ENCODE measurements around the gene PFKL. TPM values are rescaled to one million over a fixed set of nuclear protein-coding genes. Genes with fewer than 3 reads are reported as not detected.
"Not testable (repeated sequence)": the region's sequence is repeated elsewhere in the genome, so short reads cannot be mapped to it uniquely, and the experiment has no call there.

PFKL gene
- total RNA-seq, 2 donors from 2014 or later: 99.4 to 235 TPM

DNA sequence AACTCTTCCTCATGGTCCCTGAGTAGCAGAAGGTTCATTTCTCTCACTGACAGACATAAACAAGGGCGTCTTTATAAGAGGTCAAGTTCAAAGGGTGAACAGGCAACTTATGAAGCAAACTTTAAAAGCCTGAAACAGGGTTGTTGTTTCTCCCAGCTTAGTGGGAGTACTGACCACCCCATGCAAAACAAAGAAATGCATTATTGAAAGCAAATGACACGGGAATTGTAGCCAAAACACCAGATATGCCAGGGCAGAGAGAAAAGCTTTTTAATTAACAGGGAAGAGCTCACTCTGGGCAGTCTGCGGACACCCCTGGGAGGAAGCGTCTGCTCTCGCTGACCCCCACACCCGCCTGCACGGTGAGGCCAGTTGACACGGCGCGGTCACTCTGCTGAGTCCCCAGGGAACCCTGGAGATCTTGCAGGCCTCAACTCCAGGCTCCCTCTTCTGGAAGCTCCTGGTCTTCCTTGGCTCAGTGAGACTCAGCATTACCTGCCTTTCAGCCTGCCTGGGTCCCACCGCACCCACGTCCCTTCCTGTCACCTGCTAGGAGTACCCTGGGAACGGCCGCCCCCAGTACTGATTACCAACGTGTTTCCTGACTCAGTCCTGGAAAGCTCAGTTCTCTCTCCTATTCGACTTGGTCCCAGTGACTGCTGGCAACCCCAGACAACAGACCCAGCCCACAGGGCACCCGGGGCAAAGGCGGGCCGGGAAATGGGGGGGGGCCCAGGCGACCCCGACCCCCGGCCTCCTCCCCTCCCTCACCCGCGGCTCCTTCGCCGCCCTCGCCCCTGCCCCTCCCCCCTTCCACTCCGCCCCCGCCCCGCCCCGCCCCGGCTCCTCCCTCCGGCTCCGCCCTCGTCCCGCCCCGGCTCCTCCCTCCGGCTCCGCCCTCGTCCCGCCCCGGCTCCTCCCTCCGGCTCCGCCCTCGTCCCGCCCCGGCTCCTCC, 38.4 kb downstream of the PFKL start:
- intact Hi-C loops (cut with DNase I): no loop called here
- Histone ChIP-seq H3K9me3 (no peaks in the 10 kb centered on the region), H3K4me3 (peak overlapping the region; percentile 20 to 31), H3K4me1 (replicated peaks) (no peaks in the 10 kb centered on the region), H3K27ac (peak overlapping the region; percentile 78 to 94), H3K27me3 (replicated peaks; ENCODE audit: insufficient read depth) (no peaks in the 10 kb centered on the region), H3K36me3 (no peaks in the 10 kb centered on the region)
- DNase-seq (ENCODE audit: low spot score): peak; percentile 64
- 10% methylated on average over 24 of the region's 47 CpGs for WGBS
- TF ChIP-seq, protein P1, sequence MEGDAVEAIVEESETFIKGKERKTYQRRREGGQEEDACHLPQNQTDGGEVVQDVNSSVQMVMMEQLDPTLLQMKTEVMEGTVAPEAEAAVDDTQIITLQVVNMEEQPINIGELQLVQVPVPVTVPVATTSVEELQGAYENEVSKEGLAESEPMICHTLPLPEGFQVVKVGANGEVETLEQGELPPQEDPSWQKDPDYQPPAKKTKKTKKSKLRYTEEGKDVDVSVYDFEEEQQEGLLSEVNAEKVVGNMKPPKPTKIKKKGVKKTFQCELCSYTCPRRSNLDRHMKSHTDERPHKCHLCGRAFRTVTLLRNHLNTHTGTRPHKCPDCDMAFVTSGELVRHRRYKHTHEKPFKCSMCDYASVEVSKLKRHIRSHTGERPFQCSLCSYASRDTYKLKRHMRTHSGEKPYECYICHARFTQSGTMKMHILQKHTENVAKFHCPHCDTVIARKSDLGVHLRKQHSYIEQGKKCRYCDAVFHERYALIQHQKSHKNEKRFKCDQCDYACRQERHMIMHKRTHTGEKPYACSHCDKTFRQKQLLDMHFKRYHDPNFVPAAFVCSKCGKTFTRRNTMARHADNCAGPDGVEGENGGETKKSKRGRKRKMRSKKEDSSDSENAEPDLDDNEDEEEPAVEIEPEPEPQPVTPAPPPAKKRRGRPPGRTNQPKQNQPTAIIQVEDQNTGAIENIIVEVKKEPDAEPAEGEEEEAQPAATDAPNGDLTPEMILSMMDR (IDR thresholded peaks at IDR 0.05): peak in 2 of 4 experiments; percentile 43 to 49
- TF ChIP-seq POLR2AphosphoS5 (IDR thresholded peaks at IDR 0.05): no peak

DNA sequence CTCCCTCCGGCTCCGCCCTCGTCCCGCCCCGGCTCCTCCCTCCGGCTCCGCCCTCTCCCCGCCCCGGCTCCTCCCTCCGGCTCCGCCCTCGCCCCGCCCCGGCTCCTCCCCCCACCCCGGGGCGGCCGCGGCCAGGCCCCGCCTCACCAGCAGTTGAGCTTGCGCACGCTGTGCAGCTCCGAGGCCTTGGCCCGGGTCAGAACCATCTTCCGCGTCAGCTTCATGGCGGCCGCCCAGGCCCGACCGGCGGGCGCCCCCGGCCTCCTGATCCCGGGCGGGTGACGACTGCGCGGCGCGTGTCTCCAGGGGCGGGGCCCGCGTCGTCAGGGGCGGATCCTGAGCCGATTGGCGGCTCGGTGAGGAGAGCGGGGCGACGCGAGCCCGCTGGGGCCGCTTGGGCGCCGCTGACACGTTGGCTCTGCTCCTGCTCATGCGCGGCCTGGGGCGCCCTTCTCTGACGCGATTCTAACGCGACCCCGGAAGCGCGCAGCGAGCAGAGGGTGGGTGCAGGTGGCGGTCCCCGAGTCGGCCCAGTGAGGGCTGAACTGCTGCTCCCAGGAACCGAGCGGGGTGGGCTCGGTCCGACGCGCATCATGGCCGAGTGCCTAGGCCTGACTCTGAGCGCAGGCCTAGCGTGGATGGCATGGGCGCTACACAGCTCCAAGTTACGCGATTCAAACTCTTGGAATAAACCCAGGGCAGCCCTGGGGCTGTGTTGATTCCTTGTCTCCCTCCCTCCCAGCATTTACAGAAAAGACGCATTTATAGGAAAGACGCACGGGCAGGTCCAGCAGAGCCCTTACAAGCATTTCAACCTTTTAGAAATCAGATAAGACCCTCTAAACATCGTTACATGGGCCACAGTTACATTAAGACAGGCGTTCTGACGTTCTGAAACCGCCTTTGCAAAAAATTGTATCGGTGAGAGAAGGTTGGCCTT, 39.4 kb downstream of the PFKL start, which contains the start of gene CFAP410:
Gene CFAP410, minus strand, starts transcription at position 420 of the 940 bp plus-strand sequence. Its CDS starts 196 bp downstream, at position 224.
- Histone ChIP-seq H3K27ac (peak within 1 kb of the TSS; percentile 94 to 98), H3K4me1 (replicated peaks) (no peaks in the 10 kb centered on the region), H3K9me3 (no peaks in the 10 kb centered on the region), H3K4me3 (peak within 1 kb of the TSS; percentile 71 to 79), H3K36me3 (no peaks in the 10 kb centered on the region), H3K27me3 (replicated peaks; ENCODE audit: insufficient read depth) (no peaks in the 10 kb centered on the region)
- peak; percentile 87 for DNase-seq (ENCODE audit: low spot score)
- WGBS: under 1% methylated on average over 61 of the region's 90 CpGs
- intact Hi-C loops (cut with DNase I): no loop called here
- TF ChIP-seq, protein P1 (IDR thresholded peaks at IDR 0.05): peak in 1 of 4 experiments; percentile 10
- TF ChIP-seq POLR2A (IDR thresholded peaks at IDR 0.05) (peak; percentile 79), POLR2AphosphoS5 (IDR thresholded peaks at IDR 0.05) (peak; percentile 99)

DNA sequence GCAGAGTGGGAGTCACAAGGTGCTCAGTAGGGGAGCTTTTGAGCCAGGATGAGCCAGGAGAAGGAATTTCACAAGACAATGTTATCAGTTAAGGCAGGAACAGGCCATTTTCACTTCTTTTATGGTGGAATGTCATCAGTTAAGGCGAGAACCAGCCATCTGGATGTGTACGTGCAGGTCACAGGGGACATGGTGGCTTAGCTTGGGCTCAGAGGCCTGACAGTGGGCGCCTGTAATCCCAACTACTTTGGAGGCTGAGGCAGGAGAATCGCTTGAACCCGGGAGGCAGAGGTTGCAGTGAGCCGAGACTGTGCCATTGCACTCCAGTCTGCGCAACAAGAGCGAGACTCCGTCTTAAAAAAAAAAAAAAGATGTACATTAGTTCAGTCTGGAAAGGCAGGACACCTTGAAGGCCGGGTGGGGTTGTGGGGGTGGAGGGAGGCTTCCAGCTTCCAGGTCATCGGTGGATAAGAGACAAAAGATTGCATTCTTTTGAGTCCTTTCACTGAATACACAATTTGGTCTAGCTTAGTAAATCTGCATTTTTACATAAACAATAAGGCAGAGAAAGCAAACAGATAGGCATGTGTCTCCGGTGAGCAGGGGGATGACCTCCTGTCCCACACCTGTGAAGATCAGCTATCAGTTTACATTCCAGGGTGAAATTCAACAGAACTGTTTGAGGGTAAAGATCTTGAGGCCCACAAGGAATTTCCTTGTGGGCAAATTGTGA, 42.0 kb downstream of the PFKL start:
- H3K36me3 ChIP-seq; H3K27ac ChIP-seq; intact Hi-C loops (cut with DNase I); H3K4me3 ChIP-seq; H3K4me1 ChIP-seq (replicated peaks); H3K9me3 ChIP-seq; H3K27me3 ChIP-seq (replicated peaks; ENCODE audit: insufficient read depth); DNase-seq (ENCODE audit: low spot score): not testable (repeated sequence)
- 71% methylated on average over 12 of the region's 12 CpGs for WGBS

DNA sequence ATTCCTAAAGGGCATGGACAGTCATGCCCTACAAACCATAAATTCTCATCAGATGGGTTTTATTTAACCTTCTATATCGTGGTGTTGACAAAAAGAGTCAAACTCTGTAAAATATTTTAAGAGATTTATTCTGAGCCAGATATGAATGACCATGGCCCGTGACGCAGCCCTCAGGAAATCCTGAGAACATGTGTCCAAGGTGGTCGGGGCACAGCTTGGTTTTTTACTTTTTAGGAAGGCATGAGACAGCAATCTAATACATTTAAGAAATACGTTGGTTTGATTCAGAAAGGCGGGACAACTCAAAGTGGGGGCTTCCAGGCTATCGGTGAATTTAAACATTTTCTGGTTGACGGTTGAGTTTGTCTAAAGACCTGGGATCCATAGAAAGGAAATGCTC, 43.1 kb downstream of the PFKL start:
- H3K27me3 ChIP-seq (replicated peaks; ENCODE audit: insufficient read depth); H3K4me3 ChIP-seq; H3K9me3 ChIP-seq; H3K4me1 ChIP-seq (replicated peaks); intact Hi-C loops (cut with DNase I); H3K27ac ChIP-seq; DNase-seq (ENCODE audit: low spot score); H3K36me3 ChIP-seq: not testable (repeated sequence)
- 75% methylated on average over 8 of the region's 8 CpGs for WGBS

DNA sequence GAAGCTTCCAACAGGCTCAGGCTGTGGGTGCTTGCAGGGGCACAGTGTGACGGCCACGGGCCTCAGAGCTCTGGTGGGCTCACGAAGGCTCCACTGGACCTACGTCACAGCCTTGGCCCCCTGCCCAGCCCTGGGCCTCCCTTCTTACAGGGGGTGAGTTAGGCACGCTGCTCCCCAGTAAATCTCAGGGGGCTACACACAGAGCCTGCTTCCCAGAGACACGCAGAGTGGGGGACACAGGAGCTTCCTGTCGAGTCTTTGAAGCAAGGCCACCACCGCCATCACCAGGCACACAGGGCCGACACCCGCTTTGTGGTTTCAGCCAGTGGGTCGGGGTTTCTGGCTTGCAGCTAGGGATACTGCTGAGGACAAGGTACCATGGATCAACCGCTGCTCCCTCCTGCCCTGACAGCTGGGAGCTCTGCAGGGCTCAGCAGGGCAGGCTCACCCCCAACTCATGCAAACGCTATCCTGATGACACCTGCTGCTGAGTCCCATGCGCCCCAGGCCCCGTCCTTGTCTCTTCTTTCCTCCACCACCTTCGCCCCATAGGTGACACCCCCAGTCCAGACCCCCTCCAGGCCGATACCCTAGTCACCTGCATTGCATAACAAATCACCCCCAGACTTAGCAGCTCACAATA, 44.8 kb downstream of the PFKL start:
- 88% methylated on average over 17 of the region's 17 CpGs for WGBS
- intact Hi-C loops (cut with DNase I): no loop called here
- no peak overlapping the region for H3K4me3 ChIP-seq
- no peak for DNase-seq (ENCODE audit: low spot score)
- H3K9me3 ChIP-seq: no peaks in the 10 kb centered on the region
- H3K36me3 ChIP-seq: no peaks in the 10 kb centered on the region
- H3K27ac ChIP-seq: no peak overlapping the region
- TF ChIP-seq, protein P1 (IDR thresholded peaks at IDR 0.05): no peak
- TF ChIP-seq POLR2AphosphoS5 (IDR thresholded peaks at IDR 0.05) (no peak), POLR2A (IDR thresholded peaks at IDR 0.05) (no peak)
- H3K4me1 ChIP-seq (replicated peaks): peaks cover 10% of the 10 kb centered on the region
- no peaks in the 10 kb centered on the region for H3K27me3 ChIP-seq (replicated peaks; ENCODE audit: insufficient read depth)
